Measurements from ENCODE around the gene NFATC1. TPM values are rescaled to one million over a fixed set of nuclear protein-coding genes. Genes with fewer than 3 reads are reported as not detected.
"Not testable (repeated sequence)": the region's sequence is repeated elsewhere in the genome, so short reads cannot be mapped to it uniquely, and the experiment has no call there.

The NFATC1 gene
- total RNA-seq, 1 donor from 2014 or later: 16.1 TPM

DNA sequence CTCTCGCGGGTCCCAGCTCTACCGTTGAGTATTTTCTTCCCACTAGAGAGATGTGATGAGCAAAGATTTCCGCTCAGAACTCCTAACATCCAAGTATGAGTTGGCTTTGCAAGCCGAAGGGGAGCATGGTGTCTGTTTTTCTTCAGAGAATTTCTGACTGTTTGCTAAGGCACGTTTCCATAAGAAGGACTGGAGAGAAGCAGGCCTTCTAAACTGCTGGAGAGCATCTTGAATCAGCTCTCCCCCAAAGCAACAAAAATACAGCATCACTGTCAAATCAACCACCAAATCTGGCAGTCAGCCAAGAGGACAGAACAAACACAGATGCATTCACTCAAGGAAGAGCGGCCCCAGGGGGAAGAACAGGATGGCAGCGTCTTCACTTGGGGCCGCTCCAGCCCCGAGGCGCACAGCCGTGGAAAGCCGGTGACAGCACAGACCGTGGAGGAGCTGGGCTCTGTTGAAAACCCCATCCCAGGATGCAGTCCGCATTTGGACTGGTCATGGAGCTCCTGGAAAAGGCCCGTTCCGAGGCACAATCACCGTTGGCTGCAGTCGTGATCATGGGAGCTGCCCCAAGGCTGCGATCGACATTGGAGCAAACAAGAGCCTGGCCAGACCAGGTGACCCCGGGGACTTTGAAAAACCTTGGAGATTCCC lies 101.4 kb downstream of the NFATC1 start:
- no peak for DNase-seq (ENCODE audit: extremely low read depth, low read depth, low spot score)

DNA sequence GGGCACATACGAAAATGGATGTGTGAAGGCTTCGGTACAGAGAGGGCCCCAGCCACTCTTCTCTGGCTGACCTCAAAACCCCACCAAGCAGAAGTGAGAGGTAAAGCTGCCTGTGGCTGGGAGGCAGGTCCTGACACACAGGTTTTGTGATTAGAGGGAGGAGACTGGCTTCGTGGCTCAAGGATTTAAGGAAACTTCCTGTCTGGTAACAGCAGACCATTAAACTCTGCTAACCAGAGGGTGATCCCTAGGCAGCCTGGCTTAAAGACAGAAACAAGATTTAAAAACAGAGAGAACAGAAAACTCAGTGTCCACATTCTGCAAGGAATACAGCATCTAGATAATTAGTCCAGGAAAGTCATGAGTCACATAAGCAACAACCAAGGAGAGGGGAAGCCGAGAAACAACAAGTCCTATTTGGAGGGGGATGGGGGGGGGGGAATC lies 101.9 kb downstream of the NFATC1 start:
- no peak for DNase-seq (ENCODE audit: extremely low read depth, low read depth, low spot score)

DNA sequence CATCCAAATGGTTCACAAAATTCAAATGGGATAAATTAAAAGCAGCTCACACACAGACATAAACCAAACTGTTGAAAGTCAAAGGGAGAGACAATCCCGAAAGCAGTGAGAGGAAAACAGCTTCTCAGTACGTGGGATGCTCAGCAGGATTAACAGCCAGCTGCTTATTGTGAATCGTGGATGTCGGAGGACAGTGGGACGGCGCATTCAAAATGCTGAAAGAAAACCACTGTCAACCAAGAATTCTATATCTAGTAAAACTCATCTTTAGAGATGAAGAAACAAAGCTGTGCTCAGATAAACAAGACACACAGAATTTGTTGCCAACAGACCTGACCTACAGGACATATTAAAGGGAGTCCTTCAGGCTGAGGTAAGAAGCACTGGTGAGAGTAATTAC lies 102.9 kb downstream of the NFATC1 start:
- no peak for DNase-seq (ENCODE audit: extremely low read depth, low read depth, low spot score)

DNA sequence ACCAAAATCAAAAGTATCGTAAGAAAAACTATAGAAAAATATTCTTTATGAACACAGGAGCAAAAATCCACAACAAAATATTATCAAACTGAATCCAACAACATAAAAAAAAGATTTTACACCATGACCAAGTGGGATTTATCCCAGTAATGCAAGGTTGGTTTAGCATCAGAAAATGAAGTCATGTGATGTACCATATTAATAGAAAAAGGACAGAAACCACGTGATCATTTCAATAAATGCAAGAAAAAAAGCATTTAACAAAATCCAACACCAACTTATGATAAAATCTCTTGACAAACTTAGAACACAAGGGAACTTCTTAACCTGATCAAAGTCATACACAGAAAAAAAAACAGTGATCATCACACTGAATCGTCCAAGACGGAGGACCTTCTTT lies 105.3 kb downstream of the NFATC1 start:
- DNase-seq (ENCODE audit: extremely low read depth, low read depth, low spot score): no peak

DNA sequence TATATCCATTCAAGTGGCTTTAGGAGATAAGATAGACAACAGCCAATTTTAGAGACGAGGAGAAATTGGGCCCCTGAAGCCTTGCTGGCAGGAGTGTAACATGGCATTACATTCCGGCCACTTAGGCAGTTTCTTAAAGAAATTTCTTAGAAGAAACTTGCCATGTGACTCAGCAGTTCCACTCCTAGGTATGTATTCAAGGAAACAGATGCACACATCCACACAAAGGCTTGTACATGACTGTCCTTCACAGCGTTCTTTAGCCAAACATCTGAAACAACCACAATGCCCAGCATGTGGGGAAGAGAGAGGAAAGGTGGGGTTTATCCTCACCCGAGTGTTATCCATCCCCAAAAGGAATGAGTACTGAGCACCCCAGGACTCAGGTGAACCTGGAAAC lies 107.1 kb downstream of the NFATC1 start:
- DNase-seq (ENCODE audit: extremely low read depth, low read depth, low spot score): no peak

DNA sequence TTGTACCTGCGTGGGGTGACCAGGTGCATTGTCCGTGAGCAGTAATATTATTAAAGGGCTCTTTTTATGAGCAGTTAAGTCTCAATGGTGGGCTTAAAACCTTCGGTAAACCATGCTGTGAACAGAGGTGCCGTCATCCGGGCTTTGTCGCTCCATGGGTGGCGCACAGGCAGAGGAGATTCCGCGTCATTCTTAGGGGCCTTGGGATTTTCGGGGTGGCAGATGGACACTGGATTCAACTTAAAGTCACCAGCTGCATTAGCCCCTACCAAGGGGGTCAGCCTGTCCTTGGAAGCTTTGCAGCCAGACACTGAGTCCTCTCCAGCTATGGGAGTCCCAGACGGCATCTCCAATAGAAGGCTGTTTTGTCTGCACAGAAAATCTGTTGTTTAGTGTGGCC lies 107.7 kb downstream of the NFATC1 start:
- no peak for DNase-seq (ENCODE audit: extremely low read depth, low read depth, low spot score)

DNA sequence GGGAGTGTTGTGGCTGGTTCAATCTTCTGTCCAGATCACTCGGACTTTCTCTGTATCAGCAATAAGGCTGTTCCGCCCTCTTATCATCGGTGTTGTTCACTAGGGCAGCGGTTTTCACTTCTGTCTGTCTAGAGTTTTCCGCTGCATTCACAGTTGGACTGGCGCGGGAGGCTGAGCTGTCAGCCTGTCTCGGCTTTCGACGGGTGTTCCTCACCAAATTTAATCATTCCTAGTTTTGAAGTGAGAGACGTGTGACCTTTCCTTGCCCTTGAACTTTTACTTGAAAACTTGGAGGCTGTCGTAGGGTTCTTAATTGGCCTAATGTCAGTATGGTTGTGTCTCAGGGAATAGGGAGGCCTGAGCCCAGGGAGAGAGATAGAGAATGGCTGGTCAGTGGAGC lies 108.3 kb downstream of the NFATC1 start:
- DNase-seq (ENCODE audit: extremely low read depth, low read depth, low spot score): no peak

DNA sequence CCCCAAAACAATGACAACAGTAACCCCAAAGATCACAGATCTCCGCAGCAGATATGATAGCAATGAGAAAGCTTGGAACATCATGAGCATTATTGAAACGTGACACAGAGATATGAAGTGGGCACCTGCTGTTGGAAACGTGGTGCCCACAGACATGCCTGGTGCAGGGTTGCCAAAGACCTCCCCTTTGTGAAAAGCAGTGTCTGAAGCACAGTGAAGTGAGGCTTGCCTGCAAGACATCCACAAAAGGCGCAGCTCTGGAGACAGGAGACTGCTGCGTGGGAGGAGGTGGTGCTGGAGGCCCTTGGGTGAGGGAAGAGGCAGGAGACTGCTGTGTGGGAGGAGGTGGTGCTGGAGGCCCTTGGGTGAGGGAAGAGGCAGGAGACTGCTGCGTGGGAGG lies 108.8 kb downstream of the NFATC1 start:
- not testable (repeated sequence) for DNase-seq (ENCODE audit: extremely low read depth, low read depth, low spot score)

DNA sequence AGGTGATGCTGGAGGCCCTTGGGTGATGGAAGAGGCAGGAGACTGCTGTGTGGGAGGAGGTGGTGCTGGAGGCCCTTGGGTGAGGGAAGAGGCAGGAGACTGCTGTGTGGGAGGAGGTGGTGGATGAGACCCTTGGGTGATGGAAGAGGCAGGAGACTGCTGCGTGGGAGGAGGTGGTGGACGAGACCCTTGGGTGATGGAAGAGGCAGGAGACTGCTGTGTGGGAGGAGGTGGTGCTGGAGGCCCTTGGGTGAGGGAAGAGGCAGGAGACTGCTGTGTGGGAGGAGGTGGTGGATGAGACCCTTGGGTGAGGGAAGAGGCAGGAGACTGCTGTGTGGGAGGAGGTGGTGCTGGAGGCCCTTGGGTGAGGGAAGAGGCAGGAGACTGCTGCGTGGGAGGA lies 109.7 kb downstream of the NFATC1 start:
- DNase-seq (ENCODE audit: extremely low read depth, low read depth, low spot score): not testable (repeated sequence)

DNA sequence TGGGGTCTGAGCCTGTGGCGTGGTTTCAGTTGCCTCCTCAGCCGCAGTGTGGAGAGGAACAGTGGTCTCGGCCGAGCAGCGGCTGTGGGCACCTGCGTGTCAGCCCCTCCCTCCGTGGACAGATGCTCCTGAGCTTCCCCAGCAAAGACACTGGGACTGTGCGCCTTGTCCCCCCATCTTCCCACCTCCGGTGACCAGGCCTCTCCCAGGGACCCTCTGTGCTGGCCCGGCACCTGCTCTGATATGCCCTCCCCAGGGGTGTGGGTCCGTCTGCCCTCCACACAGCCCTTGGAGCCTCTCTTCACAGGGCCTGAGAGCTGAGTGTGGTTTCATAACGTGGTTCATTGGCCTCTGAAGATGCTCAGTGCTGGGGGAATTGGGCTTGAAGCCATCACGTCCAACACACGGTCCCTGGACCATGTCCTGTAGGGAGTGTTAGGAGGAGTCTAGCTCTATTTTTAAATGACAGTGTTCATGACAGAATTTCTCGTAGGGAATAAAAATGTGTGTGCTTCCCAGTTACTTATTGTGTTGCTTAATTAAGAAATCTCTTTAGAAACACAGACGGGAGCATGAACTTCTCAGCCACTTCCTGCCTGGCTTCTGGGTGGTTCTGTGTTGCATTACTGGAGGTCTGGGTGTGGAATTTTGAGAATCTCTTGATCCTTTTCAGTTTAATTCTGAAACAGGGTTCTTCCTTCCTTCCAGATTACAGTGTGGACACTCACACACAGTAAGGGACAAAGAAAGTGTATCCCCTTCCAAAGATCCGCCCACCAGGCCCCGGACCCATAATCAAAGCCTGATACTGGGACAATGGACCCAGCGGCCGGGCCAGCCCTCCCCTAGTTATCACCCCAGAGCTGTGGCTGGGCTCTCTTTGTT lies 110.7 kb downstream of the NFATC1 start:
- DNase-seq (ENCODE audit: extremely low read depth, low read depth, low spot score): no peak

DNA sequence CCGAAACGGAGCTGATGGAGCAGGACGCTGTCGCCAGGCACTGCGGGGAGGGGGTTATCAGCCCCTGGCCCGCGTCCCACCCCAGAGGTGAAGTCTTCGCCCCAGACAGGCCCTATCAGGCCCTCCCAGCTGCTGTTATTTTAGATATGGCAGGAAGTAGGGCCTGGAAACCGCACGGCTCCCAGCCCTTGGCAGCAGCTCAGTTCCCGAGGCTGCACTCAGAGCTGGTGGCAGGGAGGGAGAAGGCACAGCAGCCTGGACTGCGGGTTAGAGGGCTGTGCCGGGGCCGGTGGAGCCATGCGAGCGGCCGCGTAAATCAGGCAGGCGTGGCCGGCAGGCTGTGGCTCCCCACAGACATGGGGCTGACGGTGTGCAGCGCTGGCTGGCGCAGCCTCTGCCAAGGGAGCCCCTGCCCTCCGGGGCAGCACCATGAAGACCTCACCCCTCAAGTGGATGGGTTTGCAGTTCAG lies 111.4 kb downstream of the NFATC1 start:
- DNase-seq (ENCODE audit: extremely low read depth, low read depth, low spot score): no peak

DNA sequence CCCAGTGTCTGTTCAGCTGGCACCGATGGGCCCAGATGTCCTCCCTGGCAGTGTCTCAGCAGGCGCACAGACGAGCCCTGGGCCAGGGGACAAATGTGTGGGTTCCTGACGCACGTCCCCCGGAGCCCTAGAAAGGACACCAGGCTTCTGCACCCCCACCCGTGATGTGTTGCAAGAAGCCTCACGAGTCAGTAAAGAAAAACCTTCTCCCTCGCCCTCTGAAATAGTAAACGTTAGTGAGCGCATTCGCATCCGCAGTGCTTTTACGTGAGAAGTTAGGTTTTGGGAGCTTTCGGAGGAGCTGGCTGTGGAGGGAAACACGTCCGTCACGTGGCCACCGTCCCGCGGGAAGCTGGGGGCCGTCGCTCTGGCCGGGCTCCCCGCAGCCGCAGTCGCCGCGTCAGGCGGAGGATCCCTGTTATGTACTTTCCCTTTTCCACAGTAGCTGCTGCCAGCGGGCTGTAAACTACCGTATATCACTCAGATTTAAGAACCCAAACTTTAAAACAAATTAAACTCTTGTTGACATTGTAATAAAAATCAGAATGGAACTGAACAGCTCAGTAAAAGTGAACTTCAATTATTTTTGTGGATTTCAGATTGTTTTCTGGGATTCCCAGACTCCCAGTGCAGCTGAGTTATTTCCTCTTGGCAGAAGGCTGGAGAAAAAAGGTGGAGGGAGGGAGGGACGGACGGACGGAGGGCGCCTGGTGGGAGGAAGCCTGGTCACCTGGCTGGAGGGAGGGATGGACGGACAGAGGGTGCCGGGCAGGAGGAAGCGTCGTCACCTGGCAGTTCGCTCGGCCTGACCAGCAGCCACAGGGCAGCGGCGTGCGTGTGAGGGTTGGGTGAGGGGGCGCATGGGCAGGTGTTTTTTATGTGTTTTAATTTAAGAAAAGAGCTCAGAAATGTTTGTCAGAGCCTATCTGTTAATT lies 112.1 kb downstream of the NFATC1 start:
- DNase-seq (ENCODE audit: extremely low read depth, low read depth, low spot score): no peak

DNA sequence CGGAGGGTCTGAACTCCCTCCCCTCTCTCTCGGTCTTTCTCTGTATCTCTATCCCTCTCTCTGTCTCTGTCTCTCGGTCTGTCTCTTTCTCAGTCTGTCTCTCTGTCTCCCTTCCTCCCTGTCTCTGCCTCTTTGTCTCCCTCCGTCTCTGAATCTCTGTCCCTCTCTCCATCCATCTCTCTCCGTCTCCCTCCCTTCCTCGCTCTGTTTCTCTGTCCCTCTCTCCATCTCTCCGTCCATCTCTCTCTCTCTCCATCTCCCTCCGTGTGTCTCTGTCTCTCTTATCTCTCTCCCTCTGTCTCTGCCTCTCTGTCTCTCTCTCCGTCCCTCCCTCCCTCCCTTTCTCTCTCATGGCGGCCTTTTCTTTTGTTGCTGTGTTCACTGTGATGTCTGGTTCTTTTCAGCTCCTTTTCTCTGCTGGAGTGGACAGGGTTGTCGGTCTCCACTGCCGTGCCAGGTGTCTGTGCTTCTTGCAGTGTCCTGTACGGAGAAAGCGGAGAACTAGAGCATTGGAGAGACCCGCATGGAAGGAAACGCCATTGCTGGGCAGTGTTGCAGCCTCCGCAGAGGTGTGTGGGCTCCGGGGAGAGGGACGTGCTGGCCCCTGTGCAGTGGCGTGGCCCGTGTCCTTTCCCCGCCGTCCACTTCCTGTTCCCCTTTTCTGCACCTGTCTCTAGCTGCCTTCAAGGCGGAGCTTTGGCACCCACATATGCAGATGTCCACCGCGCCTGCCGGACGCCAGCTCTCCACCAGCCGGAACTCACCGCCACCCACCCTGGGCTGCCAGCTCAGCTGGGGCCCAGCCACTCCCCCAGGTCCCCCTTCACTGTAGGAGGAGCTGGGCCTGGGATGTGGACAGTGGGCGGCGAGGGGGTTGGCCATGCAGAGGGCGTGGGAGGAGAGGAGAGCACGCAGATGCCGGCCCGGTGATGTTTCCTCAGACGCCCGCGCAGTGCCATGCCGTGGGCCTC lies 113.1 kb downstream of the NFATC1 start:
- DNase-seq (ENCODE audit: extremely low read depth, low read depth, low spot score): no peak

DNA sequence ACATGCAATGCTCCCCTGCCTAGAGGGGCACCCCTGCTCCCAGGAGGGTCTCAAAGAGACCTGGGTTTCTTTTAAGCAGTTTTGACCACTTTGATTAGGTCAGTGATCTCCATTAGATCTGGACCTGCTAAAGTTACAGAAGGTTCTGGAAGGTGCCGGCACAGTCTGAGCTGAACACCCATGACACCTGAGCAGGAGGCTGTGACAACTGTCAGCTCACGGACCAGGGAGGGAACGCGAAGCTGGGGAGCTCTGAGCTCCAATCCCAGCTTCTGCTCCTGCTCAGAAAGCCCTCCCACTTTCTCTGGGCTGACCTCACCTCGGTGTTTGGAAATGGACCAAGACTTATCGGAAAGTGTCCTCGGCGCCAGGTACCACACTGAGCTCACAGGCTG lies 113.8 kb downstream of the NFATC1 start:
- DNase-seq (ENCODE audit: extremely low read depth, low read depth, low spot score): no peak

DNA sequence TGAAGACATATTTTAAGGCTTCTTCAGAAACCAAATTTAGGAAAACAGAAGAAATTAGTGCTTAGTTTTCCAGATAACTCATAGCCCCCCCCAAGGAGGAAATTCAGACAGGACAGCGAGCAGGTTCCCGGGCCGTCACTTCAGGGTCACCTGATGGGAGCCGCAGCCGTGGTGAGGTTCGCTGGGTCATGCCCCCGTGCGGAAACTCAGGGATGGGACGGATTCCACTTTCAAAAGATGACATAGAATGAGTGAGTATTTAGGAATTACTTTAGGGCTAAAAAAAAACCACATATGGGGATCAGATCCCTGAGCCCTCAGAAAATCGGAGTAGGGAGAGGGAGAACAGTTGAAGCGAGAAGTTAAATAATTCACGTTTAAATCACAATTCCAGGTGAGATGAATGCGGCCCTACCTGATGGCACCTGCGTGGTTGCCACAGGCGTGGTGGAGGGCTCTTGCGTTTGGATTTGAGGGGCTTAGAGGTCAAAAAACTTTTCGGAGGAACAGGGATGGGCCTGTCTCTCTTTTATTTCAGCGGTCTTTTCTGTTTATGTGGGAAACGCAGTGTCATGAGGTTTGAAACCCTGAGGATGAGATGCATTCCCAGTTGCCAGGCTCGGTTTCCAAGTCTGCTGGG lies 114.4 kb downstream of the NFATC1 start:
- no peak for DNase-seq (ENCODE audit: extremely low read depth, low read depth, low spot score)

DNA sequence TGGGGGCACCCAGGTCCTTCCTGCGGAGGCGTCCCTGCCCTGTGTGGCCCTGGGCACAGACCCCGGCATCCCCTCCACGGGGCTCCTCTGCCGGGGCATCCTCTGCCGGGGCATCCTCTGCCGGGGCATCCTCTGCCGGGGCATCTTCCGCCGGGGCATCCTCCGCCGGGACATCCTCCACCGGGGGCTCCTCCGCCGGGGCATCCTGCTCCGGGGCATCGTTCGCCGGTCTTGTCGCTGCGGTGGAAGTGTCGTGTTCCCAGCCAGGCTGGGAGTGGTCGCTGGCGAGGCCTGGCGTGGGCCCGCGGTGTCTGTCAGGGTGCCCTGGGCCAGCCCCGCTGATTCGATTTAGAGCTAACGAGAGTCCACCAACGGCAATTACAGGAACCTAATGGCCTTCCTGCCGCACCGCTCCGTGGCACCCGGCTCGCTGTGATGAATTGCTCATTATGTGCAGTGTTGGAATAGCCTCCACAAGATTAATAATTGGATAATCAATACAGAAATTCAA lies 115.1 kb downstream of the NFATC1 start:
- DNase-seq (ENCODE audit: extremely low read depth, low read depth, low spot score): no peak

DNA sequence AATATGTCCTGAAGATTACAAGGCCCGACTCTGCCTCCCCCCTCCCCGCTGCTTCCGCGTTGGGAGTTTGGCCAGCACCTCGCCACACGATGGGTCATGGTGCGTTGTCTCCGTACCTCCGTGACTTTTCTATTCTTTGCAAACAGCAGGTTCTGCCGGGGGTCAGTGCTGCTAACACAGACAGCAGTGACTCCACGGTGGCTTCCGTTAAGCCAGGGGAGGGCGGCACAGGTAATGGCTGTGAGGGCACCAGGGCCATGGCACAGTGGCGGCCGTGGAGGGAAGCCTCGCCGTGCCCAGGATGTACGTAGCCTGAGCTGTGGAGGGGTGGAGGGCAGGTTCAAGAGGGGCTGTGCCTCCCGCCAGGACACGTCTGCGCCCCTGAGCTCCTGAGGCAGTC lies 115.5 kb downstream of the NFATC1 start:
- no peak for DNase-seq (ENCODE audit: extremely low read depth, low read depth, low spot score)

DNA sequence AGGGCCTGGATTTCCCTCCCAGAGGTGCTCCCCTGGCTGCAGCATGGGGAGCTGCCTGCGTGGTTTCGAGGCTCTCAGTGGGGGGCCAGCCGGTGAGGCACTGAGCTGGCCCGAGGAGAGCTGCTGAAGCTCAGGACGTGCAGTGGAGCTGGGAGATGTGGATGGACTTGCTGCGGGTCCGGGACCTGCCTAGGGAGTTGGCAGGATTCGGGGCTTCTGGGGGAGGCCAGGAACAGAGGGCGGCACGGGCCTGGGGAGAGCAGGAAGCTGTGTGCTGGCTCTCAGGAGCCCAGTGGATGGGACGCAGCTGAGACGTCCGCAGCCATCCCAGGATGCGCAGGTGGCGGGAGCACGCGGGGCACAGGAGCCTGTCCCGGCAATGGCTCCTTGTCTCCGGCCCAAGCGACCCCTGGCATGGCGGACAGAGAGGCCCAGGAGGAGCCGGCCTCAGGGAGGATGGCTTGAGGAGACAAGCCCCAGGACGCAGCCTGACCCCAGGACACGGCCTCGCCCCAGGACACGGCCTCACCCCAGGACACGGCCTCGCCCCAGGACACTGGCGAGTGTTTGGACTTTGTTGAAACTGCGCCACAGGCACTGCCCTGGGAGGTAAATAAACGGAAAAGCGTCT lies 116.1 kb downstream of the NFATC1 start:
- DNase-seq (ENCODE audit: extremely low read depth, low read depth, low spot score): no peak
